ENCODE results near the gene MAG.

Gene MAG

GRCh38 chr19:35300339-35300649 is 8.3 kb downstream of the MAG start:
- DNase-seq: no peak

- no peak for DNase-seq
These were observed 10.0 kb downstream of the MAG start for GRCh38 chr19:35301961-35302360.

DNA sequence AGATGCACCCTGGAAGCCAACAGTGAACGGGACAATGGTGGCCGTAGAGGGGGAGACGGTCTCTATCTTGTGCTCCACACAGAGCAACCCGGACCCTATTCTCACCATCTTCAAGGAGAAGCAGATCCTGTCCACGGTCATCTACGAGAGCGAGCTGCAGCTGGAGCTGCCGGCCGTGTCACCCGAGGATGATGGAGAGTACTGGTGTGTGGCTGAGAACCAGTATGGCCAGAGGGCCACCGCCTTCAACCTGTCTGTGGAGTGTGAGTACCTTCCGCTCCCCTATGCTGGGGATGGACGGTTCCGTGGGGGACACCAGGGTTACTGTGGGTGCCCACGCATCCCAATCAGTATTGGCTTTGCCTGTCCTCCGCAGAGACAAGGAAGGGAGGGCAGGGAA is 10.5 kb downstream of the MAG start:
- no peak for DNase-seq

- peak; percentile 51 for DNase-seq
These were observed 11.5 kb downstream of the MAG start for GRCh38 chr19:35303357-35303915.

GRCh38 chr19:35304036-35304435 is 12.1 kb downstream of the MAG start:
- no peak for DNase-seq

DNA sequence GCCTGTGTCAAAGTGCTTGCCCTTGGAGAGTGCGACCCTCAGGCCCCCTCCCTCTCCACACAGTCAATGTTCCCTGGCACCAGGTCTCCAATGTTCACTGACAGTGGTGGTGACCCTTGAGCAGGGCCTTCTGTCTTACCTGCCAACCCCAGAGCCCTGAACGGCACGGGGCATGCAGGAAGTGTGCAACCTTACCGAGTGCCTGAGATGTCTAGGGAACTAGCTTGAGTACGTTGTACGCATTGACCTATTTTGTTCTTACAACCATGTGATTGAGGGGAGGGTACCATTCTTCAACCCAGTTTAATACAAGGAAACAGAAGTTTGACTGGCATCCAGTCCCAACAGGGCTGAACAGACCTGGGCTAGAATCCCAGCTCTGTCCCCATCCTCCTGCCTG is 13.2 kb downstream of the MAG start:
- DNase-seq: no peak

- DNase-seq: no peak
These were observed 14.7 kb downstream of the MAG start for GRCh38 chr19:35306473-35307246.

GRCh38 chr19:35307931-35308330 is 16.0 kb downstream of the MAG start:
- no peak for DNase-seq

GRCh38 chr19:35308910-35309309 is 16.9 kb downstream of the MAG start:
- DNase-seq: no peak

GRCh38 chr19:35309481-35310279 is 17.7 kb downstream of the MAG start:
- no peak for DNase-seq

DNA sequence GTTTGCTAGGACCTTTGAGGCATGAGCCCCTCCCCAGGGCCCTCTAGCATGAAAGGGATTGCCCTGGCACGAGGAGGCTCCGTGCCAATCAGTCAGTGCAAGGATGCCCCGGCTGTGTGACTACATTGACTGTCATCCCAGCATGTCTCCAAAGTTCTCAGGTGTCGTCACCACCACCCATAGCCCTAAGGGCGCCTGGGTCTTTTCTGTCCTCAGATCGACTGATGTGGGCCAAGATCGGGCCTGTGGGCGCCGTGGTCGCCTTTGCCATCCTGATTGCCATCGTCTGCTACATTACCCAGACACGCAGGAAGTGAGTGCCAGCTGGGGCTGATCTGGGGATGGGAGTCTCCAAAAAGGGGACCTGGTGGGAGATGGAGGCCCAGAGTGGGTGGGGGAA is 18.4 kb downstream of the MAG start:
- DNase-seq: no peak

- DNase-seq: no peak
These were observed 19.0 kb downstream of the MAG start for GRCh38 chr19:35310811-35311465.

DNA sequence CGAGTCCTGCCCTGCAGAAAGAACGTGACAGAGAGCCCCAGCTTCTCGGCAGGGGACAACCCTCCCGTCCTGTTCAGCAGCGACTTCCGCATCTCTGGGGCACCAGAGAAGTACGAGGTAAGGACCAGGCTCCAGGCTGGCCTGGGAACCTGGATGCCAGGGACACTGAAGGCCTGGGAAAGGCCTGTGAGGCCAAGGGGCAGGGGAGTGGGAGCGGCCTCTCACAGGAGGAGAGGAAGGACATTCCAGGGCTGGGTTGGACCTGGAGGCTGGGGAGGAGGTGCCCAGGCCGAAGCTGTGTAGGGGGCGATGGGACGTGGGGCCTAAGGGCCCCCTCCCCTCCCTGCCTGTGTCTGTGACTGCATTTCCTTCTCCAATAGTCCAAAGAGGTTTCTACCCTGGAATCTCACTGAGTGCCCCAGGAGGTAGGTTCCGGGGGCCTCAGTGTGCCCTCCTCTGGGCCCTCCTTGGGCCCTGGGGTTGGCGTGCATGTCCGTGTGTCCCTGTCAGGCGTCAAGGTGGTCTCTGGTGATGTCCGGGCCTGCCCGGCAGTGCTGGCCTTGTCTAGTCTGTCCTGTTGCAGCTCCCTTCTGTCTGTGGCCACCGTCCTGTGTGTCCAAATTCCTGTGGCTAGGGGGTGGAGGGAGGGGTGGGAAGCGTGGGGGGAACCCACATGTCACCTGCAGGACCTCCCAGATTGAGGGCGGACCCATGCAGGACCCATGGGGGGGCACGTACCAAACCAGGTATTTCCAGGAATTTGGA is 20.1 kb downstream of the MAG start:
- no peak for DNase-seq

DNA sequence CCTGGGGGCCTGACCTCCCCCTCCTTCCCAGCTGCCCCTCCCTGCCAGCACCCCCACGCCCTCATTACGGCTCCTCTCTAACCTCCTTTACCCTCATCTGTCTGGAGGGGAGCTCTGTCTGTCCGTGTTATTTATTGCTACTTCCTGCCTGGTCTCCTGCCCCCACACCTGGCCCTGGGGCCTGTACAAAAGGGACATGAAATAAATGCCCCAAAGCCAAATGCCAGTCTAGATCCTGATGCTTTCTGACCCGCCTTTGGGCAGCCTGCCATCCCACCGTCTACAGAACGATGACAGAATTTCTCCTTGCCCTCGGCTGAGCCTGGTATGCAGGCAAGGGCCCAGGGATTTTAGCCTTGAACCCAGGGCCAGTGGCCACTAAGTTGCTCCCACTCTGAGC is 21.6 kb downstream of the MAG start:
- DNase-seq: no peak

DNA sequence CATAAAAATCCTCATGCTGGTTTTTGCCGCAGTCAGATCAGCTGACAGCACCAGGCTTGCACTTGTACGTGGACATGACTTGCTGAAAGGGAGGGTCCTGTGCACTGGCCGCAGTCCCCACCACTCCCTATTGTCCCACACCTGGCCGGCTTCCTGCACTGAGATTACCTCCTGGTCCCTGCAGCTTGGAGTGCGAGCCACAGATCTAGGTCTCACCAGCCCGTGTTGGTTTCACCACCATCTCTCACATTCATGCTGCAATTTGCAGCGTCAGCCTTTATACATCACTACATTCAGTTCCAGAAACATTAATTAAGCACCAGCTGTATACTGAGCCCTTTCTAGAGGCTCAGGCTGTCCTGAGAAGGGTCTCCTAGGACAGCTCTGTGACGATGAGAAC is 22.1 kb downstream of the MAG start:
- no peak for DNase-seq

DNA sequence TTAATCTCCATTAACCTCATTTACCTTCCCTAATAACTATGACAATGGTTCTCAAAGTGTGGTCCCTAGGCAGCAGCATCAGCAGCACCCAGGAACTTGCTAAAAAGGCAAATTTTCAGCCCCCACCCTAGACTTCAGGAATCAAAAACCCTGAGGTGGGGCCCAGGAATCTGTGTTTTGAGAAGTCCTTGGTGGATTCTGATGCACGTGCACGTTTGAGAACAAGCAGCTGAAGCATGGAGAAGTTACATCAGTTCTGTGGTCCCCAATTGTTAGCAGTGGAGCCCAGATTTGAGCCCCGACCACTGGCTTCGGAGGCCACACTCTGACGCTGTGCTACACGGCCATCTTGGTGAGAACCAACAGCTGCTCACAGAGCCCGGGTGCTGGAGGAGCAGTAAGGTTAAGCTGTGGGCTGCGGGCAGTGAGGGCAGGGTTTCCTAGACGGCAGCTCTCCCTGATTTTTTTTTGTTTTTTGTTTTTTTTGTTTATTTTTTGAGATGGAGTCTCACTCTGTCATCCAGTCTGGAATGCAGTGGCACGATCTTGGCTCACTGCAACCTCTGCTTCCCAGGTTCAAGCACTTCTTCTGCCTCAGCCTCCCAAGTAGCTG is 23.0 kb downstream of the MAG start:
- DNase-seq: no peak

GRCh38 chr19:35315883-35316282 is 23.9 kb downstream of the MAG start:
- DNase-seq: no peak

DNA sequence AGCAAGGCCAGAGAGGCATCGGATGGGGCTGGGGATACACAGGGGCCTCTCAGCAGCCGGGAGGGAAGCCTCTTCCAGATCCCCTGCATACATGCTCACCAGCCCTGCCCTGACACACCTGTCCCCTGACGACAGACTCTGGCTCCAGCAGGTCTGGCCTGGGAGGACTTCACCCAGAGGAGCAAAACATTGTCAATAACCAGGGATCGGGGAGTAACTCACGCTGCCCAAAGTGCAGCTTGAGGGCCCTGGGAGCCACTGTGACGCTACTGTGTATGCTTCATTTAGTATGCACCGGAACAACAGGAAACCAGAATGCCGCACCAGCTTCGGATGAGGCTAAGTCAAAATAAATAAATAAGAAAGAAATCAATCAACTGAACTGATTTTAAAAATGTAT is 24.6 kb downstream of the MAG start:
- no peak for DNase-seq

DNA sequence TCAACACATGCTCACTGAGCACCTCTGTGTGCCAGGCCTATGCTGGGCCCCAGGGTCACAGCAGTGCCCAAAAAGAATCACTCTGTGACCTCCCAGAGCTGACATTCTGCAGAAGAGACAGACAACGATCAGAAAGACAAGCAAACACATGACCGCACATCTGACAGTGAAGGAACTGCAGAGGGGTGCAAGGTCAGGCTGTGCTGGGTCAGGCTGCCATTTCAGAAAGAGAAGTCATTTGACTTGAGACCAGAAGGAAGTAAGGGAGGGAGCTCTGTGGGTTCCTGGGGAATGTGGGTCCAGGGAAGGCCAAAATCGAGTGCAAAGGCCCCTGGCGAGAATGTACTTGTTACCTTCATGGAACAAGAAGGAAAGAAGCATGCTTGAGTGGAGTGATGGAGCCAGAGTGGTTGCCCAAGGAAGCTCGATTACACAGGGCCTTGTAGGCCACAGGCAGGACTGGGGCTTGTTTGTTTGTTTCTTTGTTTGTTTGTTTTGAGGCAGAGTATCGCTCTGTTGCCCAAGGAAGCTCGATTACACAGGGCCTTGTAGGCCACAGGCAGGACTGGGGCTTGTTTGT is 25.6 kb downstream of the MAG start:
- peak; percentile 64 for DNase-seq

GRCh38 chr19:35318679-35319448 is 26.9 kb downstream of the MAG start:
- peak; percentile 97 for DNase-seq

- DNase-seq: peak; percentile 69
These were observed 28.2 kb downstream of the MAG start for GRCh38 chr19:35320065-35320713.

Data from inflammatory macrophage treated with lipopolysaccharide for 4 hours (primary cell).